Lung (tissue), 12 donors: ENCODE data around the gene GTPBP8. TPM values are rescaled to one million over a fixed set of nuclear protein-coding genes. Genes with fewer than 3 reads are reported as not detected.

Experiments
- ATAC-seq: fragments of 200-7000 bp; cut with Tn5 transposase; one replicate; pipeline ENCODE4 v1.9.1; 2020; ENCODE audit warnings: moderate number of reproducible peaks; ENCODE audit not compliant: insufficient read depth, low FRiP score
- DNase-seq, 3 donors: peaks; one replicate each; pipeline ENCODE4 v3.0.0-alpha.2; 2013 to 2017
- H3K27ac ChIP-seq, 2 donors: one replicate each; pipeline ENCODE4 v1.5.1; 2013; ENCODE audit warnings: mild to moderate bottlenecking in 2 of 2, moderate library complexity in 2 of 2, control low read depth in 1 of 2, inconsistent platforms in 1 of 2, low read depth in 1 of 2, low read length in 1 of 2
- H3K27me3 ChIP-seq, 3 donors: one replicate each; pipeline ENCODE4 v1.5.1; 2013; ENCODE audit warnings: low read length in 2 of 3; ENCODE audit not compliant: control insufficient read depth in 3 of 3, insufficient read depth in 3 of 3
- H3K36me3 ChIP-seq, 4 donors: one replicate each; pipeline ENCODE4 v1.5.1; 2013; ENCODE audit warnings: low read length in 4 of 4, mild to moderate bottlenecking in 1 of 4, moderate library complexity in 1 of 4; ENCODE audit not compliant: control insufficient read depth in 4 of 4, insufficient read depth in 4 of 4
- H3K4me1 ChIP-seq, 5 donors: one replicate each; pipeline ENCODE4 v1.5.1; 2013; ENCODE audit warnings: low read length in 5 of 5, mild to moderate bottlenecking in 2 of 5, moderate library complexity in 1 of 5; ENCODE audit not compliant: control insufficient read depth in 5 of 5, insufficient read depth in 5 of 5
- H3K4me3 ChIP-seq: one replicate; pipeline ENCODE4 v1.5.1; 2013; ENCODE audit warnings: mild to moderate bottlenecking, control low read depth, moderate library complexity
- H3K9ac ChIP-seq, 2 donors: one replicate each; pipeline ENCODE4 v1.5.1; 2013; ENCODE audit warnings: low read length in 2 of 2, control low read depth in 1 of 2; ENCODE audit not compliant: insufficient read depth in 1 of 2
- H3K9me3 ChIP-seq, 4 donors: one replicate each; pipeline ENCODE4 v1.5.1; 2013; ENCODE audit warnings: low read length in 3 of 4, mild to moderate bottlenecking in 1 of 4, moderate library complexity in 1 of 4; ENCODE audit not compliant: control insufficient read depth in 4 of 4, insufficient read depth in 3 of 4
- CTCF ChIP-seq: IDR thresholded peaks from 2 replicates; pipeline ENCODE4 v1.5.1; 2012; ENCODE audit warnings: mild to moderate bottlenecking; ENCODE audit errors: control extremely low read depth, extremely low read depth
- WGBS, 2 donors: extraction: QIAGEN DNeasy Blood & Tissue Kit; methylation state at CpG; one replicate each; pipeline ENCODE4 v1.1.7; 2013; 5-methylcytosine and 5-hydroxymethylcytosine counted together
- polyA plus RNA-seq, 2 donors: library from polyadenylated mRNA; stranded (reverse); fragments of 200-250 nt; gene quantifications; one replicate each; pipeline ENCODE4 v1.2.1, GENCODE V29; 2013
- total RNA-seq, 2 donors: library from RNA; depleted of rRNA in 1 of 2; stranded (reverse); fragments of >200 nt in 1 of 2; gene quantifications; one replicate each; pipeline ENCODE4 v1.2.1, GENCODE V29; 2014 to 2021
- donor health status: control.
- donor health status: control.
- donor health status: Bipolar disorder and iron deficiency.
- donor health status: healthy.
- donor health status: DM: yes; HTN: yes; CAD: no.

GTPBP8 gene
- total and polyA plus RNA-seq, 4 donors = 6.4 to 20.6 (median 13.6) TPM

- no peaks in the 10 kb centered on the region for H3K27me3 ChIP-seq
- DNase-seq (peak in 2 of 3 donors; percentile 36 to 42), ATAC-seq (no peak)
- H3K27ac ChIP-seq = peak overlapping the region; percentile 98
- TF ChIP-seq CTCF = no peak
- no peaks in the 10 kb centered on the region for H3K9me3 ChIP-seq
- peak overlapping the region; percentile 94 for H3K4me3 ChIP-seq
- H3K36me3 ChIP-seq = peaks cover 2 to 12% (median 9%) of the 10 kb centered on the region in 4 donors
- H3K4me1 ChIP-seq = peaks cover 0 to 28% (median 10%) of the 10 kb centered on the region in 5 donors
- peak overlapping the region; percentile 74 to 93 for H3K9ac ChIP-seq
- WGBS, 2 donors = 6 to 7% methylated on average over 12 to 13 of the region's 13 CpGs
Measured at GRCh38 chr3:113018536-113019181, 27.9 kb downstream of the GTPBP8 start.

GRCh38 chr3:113019182-113020137 is 28.7 kb downstream of the GTPBP8 start:
- WGBS, 2 donors = 3 to 4% methylated on average over 63 of the region's 63 CpGs
- Histone ChIP-seq H3K4me3 (peak overlapping the region; percentile 94), H3K9ac (peak overlapping the region; percentile 74 to 93), H3K36me3 (peaks cover 2 to 9% (median 7%) of the 10 kb centered on the region in 4 donors), H3K27ac (peak overlapping the region; percentile 98), H3K9me3 (no peaks in the 10 kb centered on the region), H3K4me1 (peaks cover 0 to 28% (median 10%) of the 10 kb centered on the region in 5 donors), H3K27me3 (no peaks in the 10 kb centered on the region)
- ATAC-seq = peak; percentile 98
- DNase-seq = peak; percentile 95 to 97 (median 96)
- no peak for TF ChIP-seq CTCF

GRCh38 chr3:113021471-113021870 is 30.7 kb downstream of the GTPBP8 start:
- Histone ChIP-seq H3K27me3 (no peaks in the 10 kb centered on the region), H3K36me3 (peaks cover 0 to 4% (median 2%) of the 10 kb centered on the region in 4 donors), H3K27ac (no peak overlapping the region), H3K9ac (no peak overlapping the region), H3K4me1 (peaks cover 0 to 27% (median 10%) of the 10 kb centered on the region in 5 donors), H3K4me3 (no peak overlapping the region), H3K9me3 (no peaks in the 10 kb centered on the region)
- no peak for DNase-seq
- 87 to 94% methylated on average over 2 of the region's 2 CpGs for WGBS, 2 donors
- no peak for TF ChIP-seq CTCF
- ATAC-seq = no peak
